ENCODE results near the gene USP25.

USP25 gene

GRCh38 chr21:15729674-15730483, at the start of gene USP25:
USP25 (plus strand) TSS chr21:15729982; CDS start chr21:15730394, 412 bp downstream.
- DNase-seq = peak; percentile 84 to 85

- no peak for DNase-seq
Measured at GRCh38 chr21:15682186-15682895, 47.4 kb upstream of the USP25 start.

- no peak for DNase-seq
Measured at GRCh38 chr21:15682977-15683376, 46.8 kb upstream of the USP25 start.

GRCh38 chr21:15686506-15686905, 43.3 kb upstream of the USP25 start:
- DNase-seq = no peak

GRCh38 chr21:15687208-15687607, 42.6 kb upstream of the USP25 start:
- no peak for DNase-seq

GRCh38 chr21:15688016-15688415, 41.8 kb upstream of the USP25 start:
- DNase-seq = no peak

- DNase-seq = no peak
Measured at GRCh38 chr21:15688809-15689208, 41.0 kb upstream of the USP25 start.

GRCh38 chr21:15692711-15693110, 37.1 kb upstream of the USP25 start:
- no peak for DNase-seq

- no peak for DNase-seq
Measured at GRCh38 chr21:15695241-15695640, 34.5 kb upstream of the USP25 start.

GRCh38 chr21:15701830-15702229, 28.0 kb upstream of the USP25 start:
- DNase-seq = no peak

- DNase-seq = no peak
Measured at GRCh38 chr21:15703932-15704331, 25.9 kb upstream of the USP25 start.

- DNase-seq = no peak
Measured at GRCh38 chr21:15706696-15707095, 23.1 kb upstream of the USP25 start.

- DNase-seq = no peak
Measured at GRCh38 chr21:15713412-15713811, 16.4 kb upstream of the USP25 start.

- no peak for DNase-seq
Measured at GRCh38 chr21:15718711-15719110, 11.1 kb upstream of the USP25 start.

GRCh38 chr21:15719976-15720375, 9.8 kb upstream of the USP25 start:
- DNase-seq = no peak

- no peak for DNase-seq
Measured at GRCh38 chr21:15722591-15723324, 7.0 kb upstream of the USP25 start.

GRCh38 chr21:15725949-15726348, 3.8 kb upstream of the USP25 start:
- no peak for DNase-seq

- no peak for DNase-seq
Measured at GRCh38 chr21:15728046-15728445, 1.7 kb upstream of the USP25 start.

GRCh38 chr21:15729346-15729673, 472 bp upstream of the USP25 start:
- DNase-seq = no peak

GRCh38 chr21:15730484-15731242, 881 bp downstream of the USP25 start:
- peak in 1 of 2 experiments; percentile 42 for DNase-seq

- DNase-seq = no peak
Measured at GRCh38 chr21:15731243-15731613, 1.4 kb downstream of the USP25 start.

GRCh38 chr21:15732290-15732995, 2.7 kb downstream of the USP25 start:
- DNase-seq = no peak

GRCh38 chr21:15732996-15733329, 3.2 kb downstream of the USP25 start:
- no peak for DNase-seq

Measured in activated CD4-positive, alpha-beta T cell treated with anti-CD3 and anti-CD28 coated beads, Interleukin-2, amount 50 U/mL, for 48 hours (primary cell).